ENCODE measurements around the gene AGO1. TPM values are rescaled to one million over a fixed set of nuclear protein-coding genes. Genes with fewer than 3 reads are reported as not detected.

AGO1 gene
- total RNA-seq, 2 donors from 2014 or later: 31.8 to 52.0 TPM

- Histone ChIP-seq H3K36me3 (no peaks in the 10 kb centered on the region), H3K4me1 (replicated peaks) (no peaks in the 10 kb centered on the region), H3K27ac (peak overlapping the region; percentile 97), H3K4me3 (peak overlapping the region; percentile 79), H3K9me3 (no peaks in the 10 kb centered on the region), H3K27me3 (replicated peaks; ENCODE audit: insufficient read depth) (no peaks in the 10 kb centered on the region)
- no peak for TF ChIP-seq CTCF (IDR thresholded peaks at IDR 0.05)
- no peak for TF ChIP-seq POLR2A (IDR thresholded peaks at IDR 0.05)
- TF ChIP-seq POLR2AphosphoS5 (IDR thresholded peaks at IDR 0.05): no peak
- no peak for DNase-seq (ENCODE audit: low spot score)
- intact Hi-C loops (cut with DNase I): no loop called here
- 42% methylated on average over 7 of the region's 7 CpGs for WGBS
These were observed 49.2 kb downstream of the AGO1 start for GRCh38 chr1:35932158-35932636.

- Histone ChIP-seq H3K4me1 (replicated peaks) (no peaks in the 10 kb centered on the region), H3K4me3 (no peak overlapping the region), H3K36me3 (no peaks in the 10 kb centered on the region), H3K27ac (no peak overlapping the region), H3K27me3 (replicated peaks; ENCODE audit: insufficient read depth) (no peaks in the 10 kb centered on the region), H3K9me3 (no peaks in the 10 kb centered on the region)
- no peak for TF ChIP-seq CTCF (IDR thresholded peaks at IDR 0.05)
- TF ChIP-seq POLR2AphosphoS5 (IDR thresholded peaks at IDR 0.05): no peak
- TF ChIP-seq POLR2A (IDR thresholded peaks at IDR 0.05): no peak
- no peak for DNase-seq (ENCODE audit: low spot score)
- intact Hi-C loops (cut with DNase I): no loop called here
These were observed 49.9 kb downstream of the AGO1 start for GRCh38 chr1:35932941-35933340.

DNA sequence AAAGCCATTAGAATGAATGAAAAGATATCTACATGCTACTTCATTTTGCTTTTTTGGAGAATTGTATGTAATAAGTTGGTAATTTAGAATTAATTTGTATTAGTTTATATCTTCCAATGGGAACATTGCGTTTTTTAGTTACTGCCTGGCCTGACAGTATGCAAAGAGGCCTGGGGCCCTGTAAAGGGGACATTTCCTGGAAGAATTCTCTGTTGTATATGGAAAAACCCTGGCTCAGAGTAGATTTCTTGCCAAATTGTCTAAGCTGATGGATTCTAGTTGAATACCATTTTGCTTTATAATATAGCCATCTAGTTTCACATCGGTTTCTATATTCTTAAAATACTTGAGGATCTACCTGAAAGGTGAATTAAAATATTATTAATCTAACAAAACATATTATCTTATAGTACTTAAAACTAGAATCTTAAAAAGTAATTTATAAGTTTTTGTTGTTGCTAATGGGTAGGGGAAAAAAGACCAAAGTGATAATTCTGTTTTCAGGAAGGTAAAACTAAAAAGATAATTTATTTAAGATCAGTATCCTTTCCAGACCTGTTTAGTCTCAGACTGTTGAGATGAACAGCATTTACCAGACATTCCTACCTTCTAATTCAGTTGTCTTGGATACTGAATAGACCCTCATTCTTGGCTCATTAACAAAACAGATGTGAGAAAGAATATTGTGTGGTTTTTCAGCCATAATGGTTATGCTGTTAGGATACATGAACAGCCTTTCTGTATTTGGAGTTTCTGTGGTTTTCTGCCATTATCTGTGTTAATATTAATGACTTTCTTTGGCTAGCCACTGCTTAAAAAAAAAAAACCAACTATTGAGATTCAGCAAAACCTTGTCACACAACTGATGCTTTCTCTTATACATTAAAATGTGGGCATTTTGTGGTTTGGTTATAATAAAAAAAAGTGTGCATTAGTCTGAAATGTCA, 52.7 kb downstream of the AGO1 start:
- WGBS: 54% methylated on average over 2 of the region's 2 CpGs
- TF ChIP-seq CTCF (IDR thresholded peaks at IDR 0.05) (no peak), POLR2A (IDR thresholded peaks at IDR 0.05) (no peak), POLR2AphosphoS5 (IDR thresholded peaks at IDR 0.05) (no peak)
- no peaks in the 10 kb centered on the region for H3K4me1 ChIP-seq (replicated peaks)

GRCh38 chr1:35936838-35937237, 53.8 kb downstream of the AGO1 start:
- TF ChIP-seq CTCF (IDR thresholded peaks at IDR 0.05): no peak
- no peak for TF ChIP-seq POLR2A (IDR thresholded peaks at IDR 0.05)
- TF ChIP-seq POLR2AphosphoS5 (IDR thresholded peaks at IDR 0.05): no peak
- intact Hi-C loops (cut with DNase I): no loop called here
- no peaks in the 10 kb centered on the region for H3K4me1 ChIP-seq (replicated peaks)
- WGBS: 100% methylated on average over 3 of the region's 3 CpGs
- H3K27ac ChIP-seq: no peak overlapping the region
- H3K9me3 ChIP-seq: no peaks in the 10 kb centered on the region
- DNase-seq (ENCODE audit: low spot score): no peak
- no peak overlapping the region for H3K4me3 ChIP-seq
- H3K36me3 ChIP-seq: no peaks in the 10 kb centered on the region
- no peaks in the 10 kb centered on the region for H3K27me3 ChIP-seq (replicated peaks; ENCODE audit: insufficient read depth)

More for the DNA sequence above, 52.7 kb downstream of the AGO1 start:
- H3K27me3 ChIP-seq (replicated peaks; ENCODE audit: insufficient read depth): no peaks in the 10 kb centered on the region
- intact Hi-C loops (cut with DNase I): no loop called here
- no peak for DNase-seq (ENCODE audit: low spot score)
- H3K9me3 ChIP-seq: no peaks in the 10 kb centered on the region
- no peaks in the 10 kb centered on the region for H3K36me3 ChIP-seq
- H3K4me3 ChIP-seq: no peak overlapping the region
- H3K27ac ChIP-seq: no peak overlapping the region

GRCh38 chr1:35939484-35939883, 56.5 kb downstream of the AGO1 start:
- H3K27ac ChIP-seq: no peak overlapping the region
- H3K36me3 ChIP-seq: no peaks in the 10 kb centered on the region
- H3K27me3 ChIP-seq (replicated peaks; ENCODE audit: insufficient read depth): no peaks in the 10 kb centered on the region
- WGBS: 99% methylated on average over 3 of the region's 3 CpGs
- DNase-seq (ENCODE audit: low spot score): no peak
- no peak overlapping the region for H3K4me3 ChIP-seq
- TF ChIP-seq CTCF (IDR thresholded peaks at IDR 0.05) (no peak), POLR2A (IDR thresholded peaks at IDR 0.05) (no peak), POLR2AphosphoS5 (IDR thresholded peaks at IDR 0.05) (no peak)
- intact Hi-C loops (cut with DNase I): no loop called here
- H3K4me1 ChIP-seq (replicated peaks): no peaks in the 10 kb centered on the region
- no peaks in the 10 kb centered on the region for H3K9me3 ChIP-seq
